GM12878 (cell line): ENCODE data around the gene PET117.

Experiments
- CBX5 ChIP-seq: sonication (generic); IDR thresholded peaks from 2 replicates; pipeline ENCODE4 v1.6.1; 2016; ENCODE audit warnings: low read depth, moderate library complexity, mild to moderate bottlenecking, inconsistent platforms
- NFIC ChIP-seq: IDR thresholded peaks from 2 replicates; pipeline ENCODE4 v1.6.1; 2012; ENCODE audit warnings: low read depth, mild to moderate bottlenecking, inconsistent platforms, low read length, moderate library complexity
- POLR2A ChIP-seq: IDR thresholded peaks from 2 replicates; pipeline ENCODE4 v1.6.1; 2011; ENCODE audit warnings: low read depth, mild to moderate bottlenecking, low read length

DNA sequence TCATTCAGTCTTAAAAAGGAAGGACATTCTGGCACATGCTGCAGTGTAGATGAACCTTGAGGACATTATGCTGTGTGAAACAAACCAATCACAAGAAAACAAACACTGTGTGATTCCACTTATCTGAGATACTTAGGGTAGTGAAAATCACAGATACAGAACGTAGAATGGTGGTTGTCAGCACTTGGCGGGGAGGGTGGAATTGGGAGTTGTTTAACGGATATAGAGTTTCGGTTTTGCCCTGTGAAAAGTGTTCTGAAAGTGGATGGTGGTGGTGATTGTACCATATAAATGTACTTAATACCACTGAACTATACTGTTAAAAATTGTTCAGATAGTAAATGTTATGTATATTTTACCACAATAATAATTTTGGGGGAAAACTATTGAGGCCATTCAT lies 18.4 kb downstream of the PET117 start:
- TF ChIP-seq POLR2A (no peak), CBX5 (no peak), NFIC (no peak)
